SK-N-SH treated with all-trans-retinoic acid at 6 μM for 48 hours (cell line): Measurements from ENCODE around the gene TTC39B.

Experiments
- ATAC-seq: fragments of 200-7000 bp; cut with Tn5 transposase; 3 replicates; pipeline ENCODE4 v1.9.1; 2020; ENCODE audit warnings: mild to moderate bottlenecking, moderate library complexity
- ARNTL ChIP-seq: fragments of 450-650 bp; formaldehyde crosslinking; IDR thresholded peaks from 2 replicates; pipeline ENCODE4 v1.5.0; 2020; ENCODE audit warnings: low read depth, mild to moderate bottlenecking, moderate library complexity, borderline replicate concordance
- BACH2 ChIP-seq: fragments of 250-450 bp; sonication (Bioruptor Pico); IDR thresholded peaks from 2 replicates; pipeline ENCODE4 v1.9.0; 2021; ENCODE audit warnings: mild to moderate bottlenecking, borderline replicate concordance
- ESRRG ChIP-seq: fragments of 250-450 bp; sonication (Bioruptor Pico); IDR thresholded peaks from 2 replicates; pipeline ENCODE4 v1.6.1; 2021; ENCODE audit warnings: mild to moderate bottlenecking
- GLIS3 ChIP-seq: fragments of 250-450 bp; sonication (Bioruptor Pico); IDR thresholded peaks from 2 replicates; pipeline ENCODE4 v1.5.0; 2020; ENCODE audit warnings: mild to moderate bottlenecking, moderate library complexity
- ISL1 ChIP-seq: fragments of 250-450 bp; sonication (Bioruptor Pico); IDR thresholded peaks from 2 replicates; pipeline ENCODE4 v2.1.2; 2022; ENCODE audit warnings: mild to moderate bottlenecking, moderate library complexity
- OSR1 ChIP-seq: fragments of 250-450 bp; sonication (Bioruptor Pico); IDR thresholded peaks from 2 replicates; pipeline ENCODE4 v1.8.0; 2022; ENCODE audit warnings: moderate library complexity, mild to moderate bottlenecking, inconsistent platforms
- PPARA ChIP-seq: fragments of 250-450 bp; sonication (Bioruptor Pico); IDR thresholded peaks from 2 replicates; pipeline ENCODE4 v1.5.0; 2020; ENCODE audit warnings: mild to moderate bottlenecking, borderline replicate concordance
- RARB ChIP-seq: fragments of 250-450 bp; sonication (Bioruptor Pico); IDR thresholded peaks from 2 replicates; pipeline ENCODE4 v1.8.0; 2021; ENCODE audit warnings: mild to moderate bottlenecking, moderate library complexity
- SNAI2 ChIP-seq: fragments of 250-450 bp; sonication (Bioruptor Pico); IDR thresholded peaks from 2 replicates; pipeline ENCODE4 v1.5.0; 2020; ENCODE audit warnings: mild to moderate bottlenecking, moderate library complexity
- TCF4 ChIP-seq: fragments of 250-450 bp; sonication (Bioruptor Pico); IDR thresholded peaks from 2 replicates; pipeline ENCODE4 v1.8.0; 2021; ENCODE audit warnings: mild to moderate bottlenecking, moderate library complexity, borderline replicate concordance
- TOX ChIP-seq: fragments of 250-450 bp; sonication (Bioruptor Pico); IDR thresholded peaks from 2 replicates; pipeline ENCODE4 v1.8.0; 2021; ENCODE audit warnings: mild to moderate bottlenecking, moderate library complexity, borderline replicate concordance
- ZFP3 ChIP-seq: fragments of 250-450 bp; sonication (Bioruptor Pico); IDR thresholded peaks from 2 replicates; pipeline ENCODE4 v1.5.0; 2020; ENCODE audit warnings: mild to moderate bottlenecking, moderate library complexity
- ZFP30 ChIP-seq: fragments of 450-650 bp; formaldehyde crosslinking; IDR thresholded peaks from 2 replicates; pipeline ENCODE4 v1.5.0; 2022; ENCODE audit warnings: mild to moderate bottlenecking, moderate library complexity
- ZNF565 ChIP-seq: fragments of 450-650 bp; formaldehyde crosslinking; conservative IDR thresholded peaks from 2 replicates; pipeline ENCODE4 v1.5.0; 2020; ENCODE audit warnings: low read depth, mild to moderate bottlenecking, moderate library complexity
- ZNF70 ChIP-seq: fragments of 450-650 bp; formaldehyde crosslinking; IDR thresholded peaks from 2 replicates; pipeline ENCODE4 v1.5.0; 2020; ENCODE audit warnings: mild to moderate bottlenecking, moderate library complexity
- TF ChIP-seq, protein P1 (sequence below): fragments of 250-450 bp; sonication (Bioruptor Pico); IDR thresholded peaks from 2 replicates; pipeline ENCODE4 v1.5.1; 2020; ENCODE audit warnings: low read depth, mild to moderate bottlenecking, moderate library complexity
- TF ChIP-seq, protein P2 (sequence below): fragments of 250-450 bp; sonication (Bioruptor Pico); IDR thresholded peaks from 2 replicates; pipeline ENCODE4 v1.5.1; 2021; ENCODE audit warnings: mild to moderate bottlenecking, moderate library complexity
- TF ChIP-seq, protein P3 (sequence below): fragments of 250-450 bp; sonication (Bioruptor Pico); IDR thresholded peaks from 2 replicates; pipeline ENCODE4 v1.5.0; 2020; ENCODE audit warnings: mild to moderate bottlenecking, moderate library complexity
- TF ChIP-seq, protein P4 (sequence below): fragments of 250-450 bp; sonication (Bioruptor Pico); IDR thresholded peaks from 2 replicates; pipeline ENCODE4 v1.8.0; 2020; ENCODE audit warnings: mild to moderate bottlenecking, moderate library complexity, borderline replicate concordance
- TF ChIP-seq, protein P5 (sequence below): fragments of 250-450 bp; sonication (Bioruptor Pico); IDR thresholded peaks from 2 replicates; pipeline ENCODE4 v1.8.0; 2021; ENCODE audit warnings: low read depth, mild to moderate bottlenecking, moderate library complexity, borderline replicate concordance

TTC39B gene

DNA sequence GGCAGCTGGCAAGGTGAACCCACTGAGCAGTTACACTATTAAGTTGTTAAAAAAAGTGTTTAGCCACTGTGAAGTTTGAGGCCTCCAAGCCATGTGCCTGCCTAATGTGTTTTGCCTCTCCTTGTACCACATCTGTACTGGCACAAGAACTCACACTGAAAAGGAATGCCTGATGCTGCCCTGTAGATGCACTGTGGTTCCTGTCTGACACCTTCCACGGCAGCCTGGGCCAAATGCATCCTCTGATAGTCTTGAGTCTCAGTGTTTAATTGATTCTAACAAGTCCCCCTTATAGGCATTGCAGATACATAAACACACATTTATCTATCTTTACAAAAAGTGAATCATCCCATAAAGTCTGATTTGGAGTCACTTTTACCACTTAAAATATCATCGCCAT, 169.9 kb downstream of the TTC39B start:
- TF ChIP-seq TCF4 (CRISPR knock-in tag) (no peak), ZNF565 (no peak), ZFP30 (no peak), ESRRG (CRISPR knock-in tag) (no peak), PPARA (CRISPR knock-in tag) (no peak), RARB (CRISPR knock-in tag) (no peak), ZFP3 (no peak), OSR1 (CRISPR knock-in tag) (no peak), ARNTL (CRISPR knock-in tag) (no peak), ZNF70 (CRISPR knock-in tag) (no peak), TOX (CRISPR knock-in tag) (no peak), GLIS3 (CRISPR knock-in tag) (no peak)
- TF ChIP-seq, protein P1, sequence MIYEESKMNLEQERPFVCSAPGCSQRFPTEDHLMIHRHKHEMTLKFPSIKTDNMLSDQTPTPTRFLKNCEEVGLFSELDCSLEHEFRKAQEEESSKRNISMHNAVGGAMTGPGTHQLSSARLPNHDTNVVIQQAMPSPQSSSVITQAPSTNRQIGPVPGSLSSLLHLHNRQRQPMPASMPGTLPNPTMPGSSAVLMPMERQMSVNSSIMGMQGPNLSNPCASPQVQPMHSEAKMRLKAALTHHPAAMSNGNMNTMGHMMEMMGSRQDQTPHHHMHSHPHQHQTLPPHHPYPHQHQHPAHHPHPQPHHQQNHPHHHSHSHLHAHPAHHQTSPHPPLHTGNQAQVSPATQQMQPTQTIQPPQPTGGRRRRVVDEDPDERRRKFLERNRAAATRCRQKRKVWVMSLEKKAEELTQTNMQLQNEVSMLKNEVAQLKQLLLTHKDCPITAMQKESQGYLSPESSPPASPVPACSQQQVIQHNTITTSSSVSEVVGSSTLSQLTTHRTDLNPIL (CRISPR knock-in tag) = no peak
- TF ChIP-seq, protein P2, sequence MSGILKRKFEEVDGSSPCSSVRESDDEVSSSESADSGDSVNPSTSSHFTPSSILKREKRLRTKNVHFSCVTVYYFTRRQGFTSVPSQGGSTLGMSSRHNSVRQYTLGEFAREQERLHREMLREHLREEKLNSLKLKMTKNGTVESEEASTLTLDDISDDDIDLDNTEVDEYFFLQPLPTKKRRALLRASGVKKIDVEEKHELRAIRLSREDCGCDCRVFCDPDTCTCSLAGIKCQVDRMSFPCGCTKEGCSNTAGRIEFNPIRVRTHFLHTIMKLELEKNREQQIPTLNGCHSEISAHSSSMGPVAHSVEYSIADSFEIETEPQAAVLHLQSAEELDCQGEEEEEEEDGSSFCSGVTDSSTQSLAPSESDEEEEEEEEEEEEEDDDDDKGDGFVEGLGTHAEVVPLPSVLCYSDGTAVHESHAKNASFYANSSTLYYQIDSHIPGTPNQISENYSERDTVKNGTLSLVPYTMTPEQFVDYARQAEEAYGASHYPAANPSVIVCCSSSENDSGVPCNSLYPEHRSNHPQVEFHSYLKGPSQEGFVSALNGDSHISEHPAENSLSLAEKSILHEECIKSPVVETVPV = no peak
- TF ChIP-seq, protein P3, sequence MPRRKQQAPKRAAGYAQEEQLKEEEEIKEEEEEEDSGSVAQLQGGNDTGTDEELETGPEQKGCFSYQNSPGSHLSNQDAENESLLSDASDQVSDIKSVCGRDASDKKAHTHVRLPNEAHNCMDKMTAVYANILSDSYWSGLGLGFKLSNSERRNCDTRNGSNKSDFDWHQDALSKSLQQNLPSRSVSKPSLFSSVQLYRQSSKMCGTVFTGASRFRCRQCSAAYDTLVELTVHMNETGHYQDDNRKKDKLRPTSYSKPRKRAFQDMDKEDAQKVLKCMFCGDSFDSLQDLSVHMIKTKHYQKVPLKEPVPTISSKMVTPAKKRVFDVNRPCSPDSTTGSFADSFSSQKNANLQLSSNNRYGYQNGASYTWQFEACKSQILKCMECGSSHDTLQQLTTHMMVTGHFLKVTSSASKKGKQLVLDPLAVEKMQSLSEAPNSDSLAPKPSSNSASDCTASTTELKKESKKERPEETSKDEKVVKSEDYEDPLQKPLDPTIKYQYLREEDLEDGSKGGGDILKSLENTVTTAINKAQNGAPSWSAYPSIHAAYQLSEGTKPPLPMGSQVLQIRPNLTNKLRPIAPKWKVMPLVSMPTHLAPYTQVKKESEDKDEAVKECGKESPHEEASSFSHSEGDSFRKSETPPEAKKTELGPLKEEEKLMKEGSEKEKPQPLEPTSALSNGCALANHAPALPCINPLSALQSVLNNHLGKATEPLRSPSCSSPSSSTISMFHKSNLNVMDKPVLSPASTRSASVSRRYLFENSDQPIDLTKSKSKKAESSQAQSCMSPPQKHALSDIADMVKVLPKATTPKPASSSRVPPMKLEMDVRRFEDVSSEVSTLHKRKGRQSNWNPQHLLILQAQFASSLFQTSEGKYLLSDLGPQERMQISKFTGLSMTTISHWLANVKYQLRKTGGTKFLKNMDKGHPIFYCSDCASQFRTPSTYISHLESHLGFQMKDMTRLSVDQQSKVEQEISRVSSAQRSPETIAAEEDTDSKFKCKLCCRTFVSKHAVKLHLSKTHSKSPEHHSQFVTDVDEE (CRISPR knock-in tag) = no peak
- TF ChIP-seq, protein P4, sequence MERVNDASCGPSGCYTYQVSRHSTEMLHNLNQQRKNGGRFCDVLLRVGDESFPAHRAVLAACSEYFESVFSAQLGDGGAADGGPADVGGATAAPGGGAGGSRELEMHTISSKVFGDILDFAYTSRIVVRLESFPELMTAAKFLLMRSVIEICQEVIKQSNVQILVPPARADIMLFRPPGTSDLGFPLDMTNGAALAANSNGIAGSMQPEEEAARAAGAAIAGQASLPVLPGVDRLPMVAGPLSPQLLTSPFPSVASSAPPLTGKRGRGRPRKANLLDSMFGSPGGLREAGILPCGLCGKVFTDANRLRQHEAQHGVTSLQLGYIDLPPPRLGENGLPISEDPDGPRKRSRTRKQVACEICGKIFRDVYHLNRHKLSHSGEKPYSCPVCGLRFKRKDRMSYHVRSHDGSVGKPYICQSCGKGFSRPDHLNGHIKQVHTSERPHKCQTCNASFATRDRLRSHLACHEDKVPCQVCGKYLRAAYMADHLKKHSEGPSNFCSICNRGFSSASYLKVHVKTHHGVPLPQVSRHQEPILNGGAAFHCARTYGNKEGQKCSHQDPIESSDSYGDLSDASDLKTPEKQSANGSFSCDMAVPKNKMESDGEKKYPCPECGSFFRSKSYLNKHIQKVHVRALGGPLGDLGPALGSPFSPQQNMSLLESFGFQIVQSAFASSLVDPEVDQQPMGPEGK = no peak
- TF ChIP-seq, protein P5, sequence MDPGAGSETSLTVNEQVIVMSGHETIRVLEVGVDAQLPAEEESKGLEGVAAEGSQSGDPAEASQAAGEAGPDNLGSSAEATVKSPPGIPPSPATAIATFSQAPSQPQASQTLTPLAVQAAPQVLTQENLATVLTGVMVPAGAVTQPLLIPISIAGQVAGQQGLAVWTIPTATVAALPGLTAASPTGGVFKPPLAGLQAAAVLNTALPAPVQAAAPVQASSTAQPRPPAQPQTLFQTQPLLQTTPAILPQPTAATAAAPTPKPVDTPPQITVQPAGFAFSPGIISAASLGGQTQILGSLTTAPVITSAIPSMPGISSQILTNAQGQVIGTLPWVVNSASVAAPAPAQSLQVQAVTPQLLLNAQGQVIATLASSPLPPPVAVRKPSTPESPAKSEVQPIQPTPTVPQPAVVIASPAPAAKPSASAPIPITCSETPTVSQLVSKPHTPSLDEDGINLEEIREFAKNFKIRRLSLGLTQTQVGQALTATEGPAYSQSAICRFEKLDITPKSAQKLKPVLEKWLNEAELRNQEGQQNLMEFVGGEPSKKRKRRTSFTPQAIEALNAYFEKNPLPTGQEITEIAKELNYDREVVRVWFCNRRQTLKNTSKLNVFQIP (CRISPR knock-in tag) = no peak
- ATAC-seq = no peak

DNA sequence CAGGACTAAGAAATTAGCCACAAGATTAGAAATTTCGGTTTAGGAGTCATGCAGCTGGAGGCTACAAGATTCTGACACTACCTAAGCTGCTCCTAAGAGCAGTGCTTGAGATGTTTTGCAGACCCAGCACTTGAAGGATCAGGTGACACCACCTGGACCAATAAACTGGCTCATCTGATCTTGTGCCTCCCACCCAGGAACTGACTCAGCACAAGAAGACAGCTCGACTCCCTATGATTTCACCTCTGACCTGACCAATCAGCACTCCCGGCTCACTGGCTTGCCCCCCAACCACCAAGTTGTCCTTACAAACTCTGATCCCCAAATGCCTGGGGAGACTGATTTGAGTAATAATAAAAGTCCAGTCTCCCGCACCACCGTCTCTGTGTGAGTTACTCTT, 170.4 kb downstream of the TTC39B start:
- TF ChIP-seq, protein P4 = no peak
- TF ChIP-seq RARB (CRISPR knock-in tag) (no peak), SNAI2 (CRISPR knock-in tag) (no peak), ISL1 (CRISPR knock-in tag) (no peak), BACH2 (CRISPR knock-in tag) (no peak)
- TF ChIP-seq, protein P5 (CRISPR knock-in tag) = no peak
- no peak for ATAC-seq
